HepG2 (cell line): ENCODE measurements around the gene YY1. TPM values are rescaled to one million over a fixed set of nuclear protein-coding genes. Genes with fewer than 3 reads are reported as not detected.

Experiments used
- ASH2L ChIP-seq: fragments of 300-600, 200-600 bp; sonication (generic); IDR thresholded peaks from 2 replicates; pipeline ENCODE4 v1.7.0; 2017; ENCODE audit warnings: low read depth, mild to moderate bottlenecking, moderate library complexity, mixed read lengths, low read length; ENCODE audit not compliant: insufficient read length
- BHLHE40 ChIP-seq: IDR thresholded peaks from 2 replicates; pipeline ENCODE4 v1.6.1; 2011; ENCODE audit warnings: low read length, improper control_type of control experiment
- CAMTA2 ChIP-seq: sonication (generic); formaldehyde crosslinking; IDR thresholded peaks from 2 replicates; pipeline ENCODE4 v1.4.0; 2020; ENCODE audit warnings: mild to moderate bottlenecking, missing genetic modification reagents, borderline replicate concordance
- CTCF ChIP-seq: sonication (generic); formaldehyde crosslinking; IDR thresholded peaks from 2 replicates; pipeline ENCODE4 v1.5.0; 2020; ENCODE audit warnings: mild to moderate bottlenecking, missing genetic modification reagents, moderate library complexity
- ETV6 ChIP-seq: sonication (generic); formaldehyde crosslinking; conservative IDR thresholded peaks from 2 replicates; pipeline ENCODE4 v1.4.0; 2020; ENCODE audit warnings: missing genetic modification reagents
- HIC2 ChIP-seq: sonication (generic); formaldehyde crosslinking; IDR thresholded peaks from 2 replicates; pipeline ENCODE4 v1.9.0; 2022; ENCODE audit warnings: low read depth, missing genetic modification reagents
- MED1 ChIP-seq: sonication (generic); formaldehyde crosslinking; IDR thresholded peaks from 2 replicates; pipeline ENCODE4 v1.4.0; 2020; ENCODE audit warnings: missing genetic modification reagents
- MEF2D ChIP-seq: sonication (generic); formaldehyde crosslinking; IDR thresholded peaks from 2 replicates; pipeline ENCODE4 v1.5.1; 2020; ENCODE audit warnings: mild to moderate bottlenecking, missing genetic modification reagents
- MNT ChIP-seq: fragments of 450-650 bp; IDR thresholded peaks from 2 replicates; pipeline ENCODE4 v1.6.1; 2016
- MXI1 ChIP-seq: IDR thresholded peaks from 3 replicates; pipeline ENCODE4 v1.6.1; 2012; ENCODE audit warnings: low read depth, low read length, inconsistent platforms, borderline replicate concordance
- PAXIP1 ChIP-seq: sonication (generic); formaldehyde crosslinking; conservative IDR thresholded peaks from 2 replicates; pipeline ENCODE4 v1.4.0; 2020; ENCODE audit warnings: mild to moderate bottlenecking, missing genetic modification reagents, moderate library complexity
- ZFP37 ChIP-seq: sonication (generic); formaldehyde crosslinking; IDR thresholded peaks from 2 replicates; pipeline ENCODE4 v1.4.0; 2020; ENCODE audit warnings: missing genetic modification reagents, borderline replicate concordance
- ZNF232 ChIP-seq: sonication (generic); formaldehyde crosslinking; IDR thresholded peaks from 2 replicates; pipeline ENCODE4 v1.4.0; 2020; ENCODE audit warnings: missing genetic modification reagents, borderline replicate concordance
- ZNF484 ChIP-seq: sonication (generic); formaldehyde crosslinking; IDR thresholded peaks from 2 replicates; pipeline ENCODE4 v1.5.1; 2020; ENCODE audit warnings: mild to moderate bottlenecking, low read depth, missing genetic modification reagents, borderline replicate concordance
- ZNF878 ChIP-seq: sonication (generic); formaldehyde crosslinking; IDR thresholded peaks from 2 replicates; pipeline ENCODE4 v1.8.1; 2023; ENCODE audit warnings: mild to moderate bottlenecking, missing genetic modification reagents, moderate library complexity
- ZNF883 ChIP-seq: sonication (generic); formaldehyde crosslinking; IDR thresholded peaks from 2 replicates; pipeline ENCODE4 v1.5.1; 2020; ENCODE audit warnings: mild to moderate bottlenecking, missing genetic modification reagents; ENCODE audit errors: not compliant biosample characterization
- polyA plus RNA-seq, 8 experiments: library from polyadenylated mRNA; depleted of rRNA in 3 of 8; stranded (reverse) in 7 of 8; unstranded in 1 of 8; fragments of >200 nt; fragmentation: Illumina TruSeq in 4 of 8; extraction: Trizol in 4 of 8; gene quantifications; 2 replicates each; pipeline versions ENCODE4 v1.2.1 to v1.2.3, GENCODE V29; 2011 to 2016; ENCODE audit warnings: low read depth in 4 of 8, missing spikeins in 1 of 8, mixed read lengths in 1 of 8; ENCODE audit not compliant: insufficient read depth in 1 of 8
- total RNA-seq, 5 experiments: library from RNA; depleted of rRNA; stranded (reverse); fragments of >200 nt; fragmentation: Illumina TruSeq; extraction: Trizol; gene quantifications; 2 replicates each; pipeline ENCODE4 v1.2.3, GENCODE V29; 2016; ENCODE audit warnings: low read depth in 1 of 5

YY1 gene
- total and polyA plus RNA-seq, 2 of the 13 experiments (the other 11 are each of a cell fraction or from before 2014, with no cell fraction given) = 29.4 to 68.1 TPM

- TF ChIP-seq MNT (0 out of 2 replicates have a peak, but pooled peaks have one; percentile 21), ZNF883 (CRISPR knock-in tag) (no peak), CTCF (CRISPR knock-in tag) (peak; percentile 61), ZNF484 (CRISPR knock-in tag) (no peak), ETV6 (CRISPR knock-in tag) (no peak), HIC2 (CRISPR knock-in tag) (peak; percentile 91), PAXIP1 (CRISPR knock-in tag) (peak; percentile 97), MEF2D (peak; percentile 50; the same call in 1 of the 2 replicates), ASH2L (peak; percentile 87), MXI1 (peak; percentile 77; the same call in 1 of the 3 replicates), ZNF878 (CRISPR knock-in tag) (peak; percentile 54; the same call in 1 of the 2 replicates), BHLHE40 (peak; percentile 37; the same call in 1 of the 2 replicates), ZFP37 (0 out of 2 replicates have a peak, but pooled peaks have one; percentile 24), CAMTA2 (CRISPR knock-in tag) (peak; percentile 77; the same call in 1 of the 2 replicates), MED1 (peak; percentile 88), ZNF232 (CRISPR knock-in tag) (peak; percentile 76; the same call in 1 of the 2 replicates)
Observed at GRCh38 chr14:100290607-100291304, 51.8 kb downstream of the YY1 start (continued).
